Measurements from ENCODE around the gene NEMP1.

NEMP1 gene

DNA sequence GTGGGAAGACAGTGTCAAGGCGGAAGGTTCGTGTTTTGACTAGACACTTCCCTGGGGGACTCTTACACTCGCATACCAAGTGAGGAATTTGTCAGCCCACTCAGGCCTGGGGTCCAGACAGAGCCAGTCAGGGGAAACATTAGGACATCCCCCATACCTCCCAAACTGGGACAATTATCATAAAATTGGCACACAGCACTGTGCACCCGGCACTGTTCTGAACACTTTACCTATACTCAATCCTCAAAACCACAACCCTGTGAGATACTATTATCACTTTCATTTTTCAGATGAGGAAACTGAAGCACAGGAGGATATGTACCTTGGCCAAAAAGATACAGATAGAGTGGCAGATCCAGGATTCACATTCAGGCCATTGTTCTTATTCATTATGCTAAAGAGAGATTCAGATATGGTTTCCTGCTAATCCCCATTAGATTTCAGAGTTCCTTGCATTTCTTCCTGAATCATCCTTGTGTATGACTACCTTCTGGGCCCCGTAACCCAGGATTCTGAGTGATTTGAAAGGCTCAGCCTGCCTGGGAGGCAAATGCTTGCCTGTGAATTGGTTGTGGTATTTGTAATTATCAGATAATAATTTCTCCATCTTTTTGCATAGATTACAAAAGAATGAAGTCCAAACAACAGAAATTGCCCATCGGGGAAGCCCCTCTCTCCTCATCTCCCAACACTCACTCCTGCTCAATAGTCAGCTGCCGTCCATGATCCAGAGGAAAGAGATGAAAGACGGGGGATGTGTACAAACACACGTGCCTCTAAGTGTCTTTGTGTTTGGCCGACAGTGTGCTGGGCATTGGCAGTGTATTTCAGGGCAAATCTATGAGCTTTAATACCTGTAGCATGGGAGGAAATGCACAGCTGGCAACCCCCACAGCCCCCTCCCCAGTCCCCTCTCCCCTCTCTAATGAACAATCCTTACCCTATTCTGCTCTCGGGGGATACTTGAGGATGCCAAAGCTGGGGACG lies 66.9 kb downstream of the NEMP1 start:
- Histone ChIP-seq H3K27ac (no peak overlapping the region), H3K4me1 (ENCODE audit: control insufficient read depth in 1 of 2, insufficient read depth in 1 of 2, low read depth in 1 of 2, low read length in 1 of 2) (peaks cover 2 to 3% of the 10 kb centered on the region in 2 experiments), H3K4me3 (ENCODE audit: low read depth in 1 of 2, low read length in 1 of 2) (no peak overlapping the region), H3K9me3 (no peaks in the 10 kb centered on the region), H3K36me3 (no peaks in the 10 kb centered on the region), H3K27me3 (peaks cover 24% of the 10 kb centered on the region)
- TF ChIP-seq, protein P1, sequence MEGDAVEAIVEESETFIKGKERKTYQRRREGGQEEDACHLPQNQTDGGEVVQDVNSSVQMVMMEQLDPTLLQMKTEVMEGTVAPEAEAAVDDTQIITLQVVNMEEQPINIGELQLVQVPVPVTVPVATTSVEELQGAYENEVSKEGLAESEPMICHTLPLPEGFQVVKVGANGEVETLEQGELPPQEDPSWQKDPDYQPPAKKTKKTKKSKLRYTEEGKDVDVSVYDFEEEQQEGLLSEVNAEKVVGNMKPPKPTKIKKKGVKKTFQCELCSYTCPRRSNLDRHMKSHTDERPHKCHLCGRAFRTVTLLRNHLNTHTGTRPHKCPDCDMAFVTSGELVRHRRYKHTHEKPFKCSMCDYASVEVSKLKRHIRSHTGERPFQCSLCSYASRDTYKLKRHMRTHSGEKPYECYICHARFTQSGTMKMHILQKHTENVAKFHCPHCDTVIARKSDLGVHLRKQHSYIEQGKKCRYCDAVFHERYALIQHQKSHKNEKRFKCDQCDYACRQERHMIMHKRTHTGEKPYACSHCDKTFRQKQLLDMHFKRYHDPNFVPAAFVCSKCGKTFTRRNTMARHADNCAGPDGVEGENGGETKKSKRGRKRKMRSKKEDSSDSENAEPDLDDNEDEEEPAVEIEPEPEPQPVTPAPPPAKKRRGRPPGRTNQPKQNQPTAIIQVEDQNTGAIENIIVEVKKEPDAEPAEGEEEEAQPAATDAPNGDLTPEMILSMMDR (IDR thresholded peaks at IDR 0.05) = no peak

DNA sequence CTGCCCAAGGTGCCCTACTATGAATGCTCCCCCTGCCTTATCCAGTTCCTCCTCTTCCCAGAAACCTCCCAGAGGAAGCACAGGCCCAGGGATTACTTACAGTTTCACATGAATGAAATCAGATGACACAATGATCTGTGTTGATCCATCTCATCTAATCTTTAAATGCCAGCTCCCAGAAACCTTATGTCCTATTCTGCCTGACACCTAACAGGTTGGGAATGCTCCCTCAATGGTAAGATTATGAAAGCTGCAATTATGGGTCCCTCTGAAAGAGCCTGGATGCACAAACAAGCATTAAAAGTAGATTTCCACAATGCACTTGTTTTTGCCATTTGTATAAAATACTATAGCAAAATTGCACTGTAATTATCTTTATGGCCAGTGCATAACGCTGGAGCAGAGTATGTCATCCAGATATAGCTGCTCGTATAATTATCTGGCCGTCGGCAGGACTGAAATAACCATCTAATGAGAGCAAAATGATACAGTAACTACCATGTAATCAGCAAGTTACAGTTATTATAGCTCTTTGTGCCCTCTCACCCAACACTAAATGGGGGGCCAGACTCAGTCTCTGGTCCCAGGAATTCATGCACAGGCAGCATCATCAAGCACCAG lies 67.9 kb downstream of the NEMP1 start:
- Histone ChIP-seq H3K4me3 (ENCODE audit: low read depth in 1 of 2, low read length in 1 of 2) (no peak overlapping the region), H3K36me3 (no peaks in the 10 kb centered on the region), H3K9me3 (no peaks in the 10 kb centered on the region), H3K4me1 (ENCODE audit: control insufficient read depth in 1 of 2, insufficient read depth in 1 of 2, low read depth in 1 of 2, low read length in 1 of 2) (peaks cover 6 to 11% of the 10 kb centered on the region in 2 experiments), H3K27ac (no peak overlapping the region), H3K27me3 (peaks cover 30% of the 10 kb centered on the region)
- TF ChIP-seq, protein P1 (IDR thresholded peaks at IDR 0.05) = no peak

DNA sequence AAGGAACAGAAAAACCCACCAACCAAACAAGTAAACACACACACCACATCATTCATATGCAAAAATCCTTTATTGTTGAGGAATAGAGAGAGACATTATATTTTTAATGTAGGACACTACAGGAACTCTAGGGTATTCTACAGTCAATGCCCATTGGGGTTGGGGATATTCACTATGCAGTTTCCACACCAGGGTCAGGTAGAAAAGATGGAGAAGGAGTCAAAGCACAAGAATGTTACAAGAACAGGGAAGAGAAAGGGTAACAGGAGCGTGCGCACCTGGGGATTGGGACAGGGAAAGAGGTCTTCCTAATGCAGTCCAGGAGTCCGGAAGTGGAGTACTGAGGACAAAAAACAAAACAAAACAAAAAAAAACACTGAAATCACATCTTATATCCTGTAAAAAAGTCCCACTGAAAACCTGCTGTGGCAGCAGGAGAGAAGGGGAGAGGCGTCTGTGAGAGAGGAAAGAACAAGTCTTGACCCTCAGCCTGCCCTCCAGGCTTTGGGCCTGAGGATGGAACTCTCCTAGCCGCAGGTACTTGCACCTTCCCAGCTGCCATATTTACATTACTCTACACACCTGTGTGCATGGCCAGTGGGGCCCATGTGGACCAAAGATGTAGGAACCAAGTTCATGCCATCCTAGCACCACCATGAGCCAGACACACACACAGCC lies 68.5 kb downstream of the NEMP1 start:
- peaks cover 32% of the 10 kb centered on the region for H3K27me3 ChIP-seq
- H3K27ac ChIP-seq = no peak overlapping the region
- H3K9me3 ChIP-seq = no peaks in the 10 kb centered on the region
- H3K4me1 ChIP-seq (ENCODE audit: control insufficient read depth in 1 of 2, insufficient read depth in 1 of 2, low read depth in 1 of 2, low read length in 1 of 2) = peaks cover 10 to 15% of the 10 kb centered on the region in 2 experiments
- H3K36me3 ChIP-seq = no peaks in the 10 kb centered on the region
- H3K4me3 ChIP-seq (ENCODE audit: low read depth in 1 of 2, low read length in 1 of 2) = no peak overlapping the region
- TF ChIP-seq, protein P1 (IDR thresholded peaks at IDR 0.05) = no peak

DNA sequence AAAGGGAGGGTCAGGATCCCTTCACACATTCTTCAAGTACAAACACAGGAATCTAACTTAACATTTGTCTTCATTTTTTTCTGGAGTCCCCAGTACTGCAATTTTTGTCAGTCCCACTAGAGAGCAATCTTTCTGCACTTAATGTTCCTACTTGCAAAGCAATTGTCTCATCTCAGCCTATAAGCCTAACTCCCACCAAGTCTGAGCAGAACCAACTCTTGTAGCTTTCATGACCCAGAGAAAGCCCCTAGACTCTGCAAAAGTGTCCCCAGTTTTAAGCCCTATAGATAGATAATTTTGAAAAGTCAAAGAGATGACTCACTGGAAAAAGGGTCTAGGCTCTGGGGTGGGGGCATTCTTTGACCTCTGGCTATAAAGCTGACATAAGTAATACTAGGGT lies 70.4 kb downstream of the NEMP1 start:
- peaks cover 10 to 15% of the 10 kb centered on the region in 2 experiments for H3K4me1 ChIP-seq (ENCODE audit: control insufficient read depth in 1 of 2, insufficient read depth in 1 of 2, low read depth in 1 of 2, low read length in 1 of 2)
- no peak overlapping the region for H3K4me3 ChIP-seq (ENCODE audit: low read depth in 1 of 2, low read length in 1 of 2)
- H3K27me3 ChIP-seq = peaks cover 15% of the 10 kb centered on the region
- TF ChIP-seq, protein P1 (IDR thresholded peaks at IDR 0.05) = no peak
- H3K36me3 ChIP-seq = peaks cover 12% of the 10 kb centered on the region
- H3K27ac ChIP-seq = no peak overlapping the region
- H3K9me3 ChIP-seq = no peaks in the 10 kb centered on the region

DNA sequence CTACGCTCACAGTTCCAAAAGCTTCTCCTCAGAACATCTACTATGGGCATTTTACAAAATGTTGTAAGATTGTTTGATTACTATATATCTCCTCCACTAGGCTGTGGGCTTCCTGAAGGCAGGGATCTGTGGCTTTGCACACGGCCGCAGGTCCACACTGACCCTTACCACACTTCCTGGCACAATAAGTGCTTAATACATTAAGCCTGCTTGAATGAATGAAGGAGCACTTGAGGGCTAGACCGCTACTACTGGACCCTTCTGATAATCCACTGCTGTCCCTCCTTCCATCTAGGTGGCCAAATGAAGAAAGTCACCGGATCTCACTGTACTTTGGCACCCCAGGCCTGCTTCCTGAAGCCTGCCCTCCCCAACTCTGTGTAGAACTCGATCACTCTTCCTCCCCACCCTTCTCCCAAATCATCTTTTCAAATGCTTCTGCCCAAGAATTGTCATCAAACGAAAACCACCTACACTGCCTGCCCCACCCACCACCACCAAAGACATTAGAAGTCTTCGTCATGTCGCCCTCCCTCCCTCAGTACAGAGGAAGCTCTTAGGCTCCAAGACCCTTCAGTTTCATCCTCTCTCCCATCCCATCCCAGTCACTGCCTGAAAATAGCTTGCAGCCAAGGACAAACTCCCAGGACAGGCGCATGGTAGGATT lies 71.6 kb downstream of the NEMP1 start:
- peaks cover 10 to 15% of the 10 kb centered on the region in 2 experiments for H3K4me1 ChIP-seq (ENCODE audit: control insufficient read depth in 1 of 2, insufficient read depth in 1 of 2, low read depth in 1 of 2, low read length in 1 of 2)
- no peak overlapping the region for H3K27ac ChIP-seq
- H3K4me3 ChIP-seq (ENCODE audit: low read depth in 1 of 2, low read length in 1 of 2) = peak overlapping the region in 1 of 2 experiments; percentile 18
- H3K9me3 ChIP-seq = no peaks in the 10 kb centered on the region
- peaks cover 15% of the 10 kb centered on the region for H3K27me3 ChIP-seq
- peaks cover 22% of the 10 kb centered on the region for H3K36me3 ChIP-seq
- TF ChIP-seq, protein P1 (IDR thresholded peaks at IDR 0.05) = no peak

All from neutrophil (primary cell).